Neuronal stem cell (in vitro differentiated cells): Measurements from ENCODE around the gene ZNF407.

Source experiments
- DNase-seq: peaks from one replicate; pipeline ENCODE4 v3.0.0-alpha.2; 2013; ENCODE audit warnings: low spot score
- H2AFZ ChIP-seq: one replicate; pipeline ENCODE4 v1.6.1; 2013; ENCODE audit warnings: mild to moderate bottlenecking, low read length, inconsistent platforms
- H2AK5ac ChIP-seq: 2 replicates; pipeline ENCODE4 v1.6.1; 2013; ENCODE audit warnings: low read depth, mild to moderate bottlenecking, inconsistent platforms, low read length, moderate library complexity, mixed read lengths
- H2BK120ac ChIP-seq: 2 replicates; pipeline ENCODE4 v1.6.1; 2013; ENCODE audit warnings: low read depth, mild to moderate bottlenecking, inconsistent platforms, low read length, moderate library complexity, mixed read lengths
- H2BK12ac ChIP-seq: one replicate; pipeline ENCODE4 v1.6.1; 2013; ENCODE audit warnings: low read length, inconsistent platforms
- H2BK15ac ChIP-seq: 2 replicates; pipeline ENCODE4 v1.6.1; 2013; ENCODE audit warnings: mild to moderate bottlenecking, low read length, inconsistent platforms, mixed read lengths
- H2BK5ac ChIP-seq: one replicate; pipeline ENCODE4 v1.6.1; 2013; ENCODE audit warnings: inconsistent platforms, mild to moderate bottlenecking, low read length, moderate library complexity
- H3K14ac ChIP-seq: one replicate; pipeline ENCODE4 v1.6.1; 2013; ENCODE audit warnings: low read length, inconsistent platforms
- H3K18ac ChIP-seq: 2 replicates; pipeline ENCODE4 v1.6.1; 2013; ENCODE audit warnings: low read length, inconsistent platforms
- H3K23ac ChIP-seq: 2 replicates; pipeline ENCODE4 v1.6.1; 2013; ENCODE audit warnings: low read depth, mild to moderate bottlenecking, mixed read lengths, low read length, inconsistent platforms; ENCODE audit not compliant: poor library complexity
- H3K27ac ChIP-seq: replicated peaks from 3 replicates; pipeline ENCODE4 v1.5.1; 2013; ENCODE audit warnings: low read length, inconsistent platforms
- H3K27me3 ChIP-seq, 3 experiments: 2 replicates each; pipeline ENCODE4 v1.6.1; 2013; ENCODE audit warnings: low read length in 3 of 3, mild to moderate bottlenecking in 2 of 3, inconsistent platforms in 1 of 3, low read depth in 1 of 3, mixed read lengths in 1 of 3, moderate library complexity in 1 of 3; ENCODE audit not compliant: control insufficient read depth in 3 of 3, insufficient read depth in 3 of 3
- H3K36me3 ChIP-seq, 2 donors: replicated peaks in 1 of 2; 2 replicates each; pipeline ENCODE4 v1.6.1; 2013; ENCODE audit warnings: low read length in 2 of 2; ENCODE audit not compliant: control insufficient read depth in 2 of 2, insufficient read depth in 2 of 2
- H3K4ac ChIP-seq: 2 replicates; pipeline ENCODE4 v1.6.1; 2013; ENCODE audit warnings: inconsistent platforms, mild to moderate bottlenecking, low read length, moderate library complexity
- H3K4me1 ChIP-seq, 2 donors: 1 replicate in 1 of 2; 2 replicates in 1 of 2; pipeline ENCODE4 v1.6.1; 2013; ENCODE audit warnings: low read length in 2 of 2, low read depth in 1 of 2; ENCODE audit not compliant: control insufficient read depth in 2 of 2, insufficient read depth in 1 of 2
- H3K4me2 ChIP-seq: one replicate; pipeline ENCODE4 v1.6.1; 2013; ENCODE audit warnings: mild to moderate bottlenecking, low read length, inconsistent platforms; ENCODE audit not compliant: insufficient read depth, poor library complexity, severe bottlenecking
- H3K4me3 ChIP-seq, 2 donors: 2 replicates each; pipeline ENCODE4 v1.5.1; 2013; ENCODE audit warnings: low read length in 2 of 2, mild to moderate bottlenecking in 2 of 2, inconsistent platforms in 1 of 2, moderate library complexity in 1 of 2
- H3K79me1 ChIP-seq: one replicate; pipeline ENCODE4 v1.6.1; 2013; ENCODE audit warnings: low read depth, mild to moderate bottlenecking, inconsistent platforms, low read length, moderate library complexity
- H3K9ac ChIP-seq: one replicate; pipeline ENCODE4 v1.6.1; 2013; ENCODE audit warnings: mild to moderate bottlenecking, low read depth, low read length, inconsistent platforms; ENCODE audit not compliant: poor library complexity
- H3K9me3 ChIP-seq, 2 donors: replicated peaks in 1 of 2; 2 replicates each; pipeline versions ENCODE3 to v1.6.1; 2013; ENCODE audit warnings: low read length in 2 of 2, mild to moderate bottlenecking in 2 of 2, inconsistent platforms in 1 of 2, low read depth in 1 of 2, mixed read lengths in 1 of 2, moderate library complexity in 1 of 2; ENCODE audit not compliant: control insufficient read depth in 2 of 2, insufficient read depth in 1 of 2
- H4K8ac ChIP-seq: one replicate; pipeline ENCODE4 v1.6.1; 2013; ENCODE audit warnings: low read depth, mild to moderate bottlenecking, inconsistent platforms, low read length, moderate library complexity
- H4K91ac ChIP-seq: one replicate; pipeline ENCODE4 v1.6.1; 2013; ENCODE audit warnings: low read length, low read depth, mild to moderate bottlenecking, inconsistent platforms; ENCODE audit not compliant: poor library complexity
- WGBS, 2 donors: extraction: QIAGEN DNeasy Blood & Tissue Kit; methylation state at CpG; one replicate each; pipeline ENCODE4 v1.1.7; 2013; ENCODE audit warnings: missing lambda C conversion rate in 2 of 2, mixed read lengths in 1 of 2; ENCODE audit not compliant: insufficient read length in 2 of 2, insufficient replicate concordance in 1 of 2; ENCODE audit errors: extremely low coverage in 2 of 2; 5-methylcytosine and 5-hydroxymethylcytosine counted together

Gene ZNF407

DNA sequence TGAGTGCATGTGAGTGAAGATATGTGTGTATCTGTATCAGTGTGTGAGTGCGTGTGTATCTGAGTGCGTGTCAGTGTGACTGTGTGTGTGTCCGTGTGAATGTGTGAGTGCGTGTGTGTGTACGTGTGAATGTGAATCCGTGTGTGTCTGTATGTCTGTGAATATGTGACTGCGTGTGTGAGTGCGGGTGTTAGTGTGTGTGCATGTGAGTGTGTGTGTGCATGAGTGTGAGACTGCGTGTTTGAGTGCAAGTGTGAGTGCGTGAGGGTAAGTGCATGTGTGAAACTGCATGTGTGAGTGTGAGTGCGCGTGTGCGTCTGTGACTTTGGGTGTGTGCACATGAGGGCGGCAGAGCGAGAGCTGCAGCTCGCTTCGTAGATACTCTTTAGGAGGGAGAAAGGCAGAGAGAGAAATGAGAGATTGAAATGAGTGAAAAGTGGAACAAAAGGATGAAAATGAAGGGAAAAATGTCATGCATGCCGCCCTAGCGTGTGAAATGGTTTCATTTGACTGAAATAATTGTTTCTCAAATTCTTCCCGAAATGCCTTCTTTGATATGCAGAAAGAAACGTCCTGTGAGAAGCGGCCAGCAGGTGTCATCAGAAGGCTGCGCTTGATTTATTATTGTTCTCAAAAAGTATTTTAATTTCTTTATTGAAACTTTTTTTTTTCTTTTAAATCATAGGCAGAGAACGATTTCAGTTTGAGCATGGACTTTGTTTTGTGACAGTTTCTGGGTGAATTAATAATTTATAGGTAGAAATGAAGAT lies 25.6 kb downstream of the ZNF407 start:
- Histone ChIP-seq H2BK15ac (no peak overlapping the region), H3K27me3 (no peaks in the 10 kb centered on the region), H2BK12ac (no peak overlapping the region), H3K9ac (peak overlapping the region; percentile 7), H3K79me1 (peaks cover 3% of the 10 kb centered on the region), H3K36me3 (no peaks in the 10 kb centered on the region), H3K27ac (no peak overlapping the region), H3K9me3 (no peaks in the 10 kb centered on the region), H3K18ac (no peak overlapping the region), H2BK120ac (no peak overlapping the region), H3K4ac (no peak overlapping the region), H3K4me1 (peaks cover 1 to 3% of the 10 kb centered on the region in 2 donors), H3K4me3 (peak overlapping the region in 1 of 2 donors; percentile 37), H2AK5ac (no peak overlapping the region), H3K4me2 (no peak overlapping the region), H3K23ac (peak overlapping the region; percentile 15), H4K8ac (peak overlapping the region; percentile 44), H4K91ac (no peak overlapping the region), H2BK5ac (no peak overlapping the region), H3K14ac (peak overlapping the region; percentile 77), H2AFZ (no peak overlapping the region)
- WGBS, 2 donors = no CpG with 5 or more reads among the region's 24 CpGs
- DNase-seq = no peak

DNA sequence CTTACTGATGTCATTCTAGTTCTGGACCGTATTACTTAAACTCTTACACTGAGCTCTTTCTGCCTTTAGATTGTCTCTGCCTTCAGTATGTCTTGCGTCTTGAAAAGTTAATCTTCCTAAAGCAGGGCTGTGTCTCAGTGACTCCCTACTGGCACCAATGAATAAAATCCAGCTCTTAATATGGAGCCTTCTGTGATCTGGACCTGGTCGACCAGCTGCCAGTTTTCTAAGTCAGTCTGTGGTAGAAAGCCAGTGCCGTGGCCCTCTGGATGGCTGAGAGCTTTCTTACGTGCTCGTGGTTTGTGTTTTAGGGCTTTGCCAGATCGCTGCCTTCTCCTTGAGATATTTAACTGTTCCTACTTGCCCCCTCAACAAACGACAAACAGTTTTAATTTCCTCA lies 26.8 kb downstream of the ZNF407 start:
- Histone ChIP-seq H3K4ac (no peak overlapping the region), H3K4me3 (no peak overlapping the region), H4K8ac (no peak overlapping the region), H2BK5ac (no peak overlapping the region), H3K18ac (no peak overlapping the region), H3K36me3 (no peaks in the 10 kb centered on the region), H3K9ac (no peak overlapping the region), H2AFZ (no peak overlapping the region), H2BK120ac (no peak overlapping the region), H3K9me3 (no peaks in the 10 kb centered on the region), H3K14ac (no peak overlapping the region), H3K4me1 (peaks cover 1 to 3% of the 10 kb centered on the region in 2 donors), H2BK12ac (no peak overlapping the region), H3K4me2 (no peak overlapping the region), H3K23ac (no peak overlapping the region), H2AK5ac (no peak overlapping the region), H2BK15ac (no peak overlapping the region), H4K91ac (no peak overlapping the region), H3K27me3 (no peaks in the 10 kb centered on the region), H3K79me1 (peaks cover 3% of the 10 kb centered on the region), H3K27ac (no peak overlapping the region)
- no peak for DNase-seq
- no CpG with 5 or more reads among the region's 8 CpGs for WGBS, 2 donors

DNA sequence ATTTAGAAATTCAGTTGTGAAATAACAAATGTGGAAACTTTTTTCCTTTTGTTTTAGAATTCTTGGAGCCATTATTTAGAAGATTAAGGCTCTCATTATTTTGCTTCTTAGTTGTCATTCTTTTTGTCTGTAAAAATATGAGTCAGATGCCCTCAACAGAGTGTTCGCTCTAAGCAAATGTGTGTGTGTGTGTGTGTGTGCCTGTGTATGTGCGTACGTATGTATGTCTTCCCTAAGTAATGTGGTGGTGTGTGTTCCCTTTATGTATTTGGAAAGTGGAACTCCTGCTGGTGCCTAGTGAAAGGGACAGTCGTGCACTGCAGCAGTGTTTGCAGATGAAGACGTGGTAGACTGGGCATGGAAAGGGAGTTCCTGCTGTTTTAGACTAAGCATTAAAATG lies 27.5 kb downstream of the ZNF407 start:
- H4K8ac ChIP-seq = no peak overlapping the region
- no peak overlapping the region for H3K4me3 ChIP-seq
- H3K4me1 ChIP-seq = peaks cover 1 to 3% of the 10 kb centered on the region in 2 donors
- H2BK15ac ChIP-seq = no peak overlapping the region
- no peak overlapping the region for H3K27ac ChIP-seq
- H2BK5ac ChIP-seq = no peak overlapping the region
- no peak overlapping the region for H3K23ac ChIP-seq
- no peak overlapping the region for H3K18ac ChIP-seq
- H2BK120ac ChIP-seq = no peak overlapping the region
- no peak overlapping the region for H3K4me2 ChIP-seq
- H2BK12ac ChIP-seq = no peak overlapping the region
- DNase-seq = no peak
- peaks cover 3% of the 10 kb centered on the region for H3K79me1 ChIP-seq
- H3K36me3 ChIP-seq = no peaks in the 10 kb centered on the region
- H4K91ac ChIP-seq = no peak overlapping the region
- H2AFZ ChIP-seq = no peak overlapping the region
- no peak overlapping the region for H2AK5ac ChIP-seq
- H3K9ac ChIP-seq = no peak overlapping the region
- no peak overlapping the region for H3K4ac ChIP-seq
- H3K27me3 ChIP-seq = no peaks in the 10 kb centered on the region
- no CpG with 5 or more reads among the region's 5 CpGs for WGBS, 2 donors
- no peaks in the 10 kb centered on the region for H3K9me3 ChIP-seq
- no peak overlapping the region for H3K14ac ChIP-seq

DNA sequence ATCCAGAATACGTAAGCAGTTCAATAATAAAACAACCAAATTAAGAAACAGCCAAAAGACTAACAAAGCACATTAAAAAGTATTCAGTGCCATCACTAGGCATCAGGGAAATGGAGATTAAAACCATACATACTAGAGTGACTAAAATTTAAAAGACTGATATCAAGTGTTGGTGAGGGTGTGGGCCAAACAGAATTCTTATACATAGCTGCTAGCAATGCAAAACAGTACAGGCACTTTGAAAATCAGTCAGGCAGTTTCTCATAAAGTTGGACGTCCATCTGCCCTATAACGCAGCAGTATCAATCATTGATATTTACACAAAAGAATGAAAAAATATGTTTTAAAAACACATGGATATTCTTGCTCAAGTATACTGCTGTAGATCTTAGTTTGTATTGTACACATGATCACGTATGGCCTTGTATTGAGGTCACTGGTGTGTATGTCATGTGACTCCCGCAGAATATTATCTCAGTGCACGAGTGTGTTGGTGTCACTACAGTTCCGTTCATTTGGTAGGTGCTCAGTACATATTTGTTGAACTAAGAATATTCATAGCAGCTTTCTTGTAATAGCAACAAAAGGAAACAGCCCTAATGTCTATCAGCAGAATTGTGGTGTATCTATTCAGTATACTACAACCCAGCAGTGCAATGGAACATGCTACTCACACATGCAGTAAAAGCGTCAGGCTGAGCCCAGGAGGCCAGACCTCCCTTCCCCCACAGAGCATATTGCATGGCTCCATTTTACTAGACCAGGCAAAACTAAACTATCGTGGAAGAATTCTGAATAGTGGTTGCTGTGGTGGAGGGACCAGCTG lies 28.6 kb downstream of the ZNF407 start:
- peaks cover 1 to 3% of the 10 kb centered on the region in 2 donors for H3K4me1 ChIP-seq
- H3K27ac ChIP-seq = no peak overlapping the region
- no peaks in the 10 kb centered on the region for H3K27me3 ChIP-seq
- WGBS, 2 donors = no CpG with 5 or more reads among the region's 9 CpGs
- H2AFZ ChIP-seq = no peak overlapping the region
- no peak overlapping the region for H3K18ac ChIP-seq
- H4K8ac ChIP-seq = no peak overlapping the region
- no peak overlapping the region for H3K23ac ChIP-seq
- no peak overlapping the region for H2BK120ac ChIP-seq
- no peak for DNase-seq
- H2BK5ac ChIP-seq = no peak overlapping the region
- H3K79me1 ChIP-seq = peaks cover 3% of the 10 kb centered on the region
- no peak overlapping the region for H3K4ac ChIP-seq
- no peak overlapping the region for H2BK12ac ChIP-seq
- no peak overlapping the region for H3K4me3 ChIP-seq
- H3K9me3 ChIP-seq = no peaks in the 10 kb centered on the region
- no peak overlapping the region for H3K9ac ChIP-seq
- H4K91ac ChIP-seq = no peak overlapping the region
- H3K36me3 ChIP-seq = no peaks in the 10 kb centered on the region
- H3K4me2 ChIP-seq = no peak overlapping the region
- H3K14ac ChIP-seq = no peak overlapping the region
- H2AK5ac ChIP-seq = no peak overlapping the region
- H2BK15ac ChIP-seq = no peak overlapping the region
